ENCODE results near the gene STPG4. TPM values are rescaled to one million over a fixed set of nuclear protein-coding genes. Genes with fewer than 3 reads are reported as not detected.

Gene STPG4
- total RNA-seq, 1 experiment from 2014 or later: 0.79 TPM

DNA sequence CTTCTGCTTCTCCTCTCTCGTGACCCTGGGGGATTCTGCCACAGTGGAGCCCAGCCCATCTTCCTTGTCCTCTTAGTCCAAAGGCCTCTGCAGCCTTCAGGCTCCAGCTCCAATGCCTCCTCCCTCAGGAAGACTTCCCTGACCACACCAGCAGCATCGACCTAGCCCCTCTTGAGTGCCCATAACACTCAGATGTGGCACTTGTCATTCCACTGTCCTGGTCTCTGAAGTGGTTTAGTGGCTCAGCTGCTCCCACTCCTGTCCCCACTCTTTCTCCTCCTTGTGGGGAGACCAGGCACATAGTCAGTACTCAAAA, 97.5 kb downstream of the STPG4 start:
- H3K4me3 Mint-ChIP-seq (ENCODE audit: unreplicated experiment): no peak overlapping the region
- intact Hi-C loops (cut with micrococcal nuclease; ENCODE audit: unreplicated experiment): no loop called here
- CTCF ChIA-PET: interaction anchor here (0.5 to 0.6 kb wide), 3 partner anchors 270 to 330 kb away, joined by 3 read pairs; no protein-coding TSS in a partner anchor

DNA sequence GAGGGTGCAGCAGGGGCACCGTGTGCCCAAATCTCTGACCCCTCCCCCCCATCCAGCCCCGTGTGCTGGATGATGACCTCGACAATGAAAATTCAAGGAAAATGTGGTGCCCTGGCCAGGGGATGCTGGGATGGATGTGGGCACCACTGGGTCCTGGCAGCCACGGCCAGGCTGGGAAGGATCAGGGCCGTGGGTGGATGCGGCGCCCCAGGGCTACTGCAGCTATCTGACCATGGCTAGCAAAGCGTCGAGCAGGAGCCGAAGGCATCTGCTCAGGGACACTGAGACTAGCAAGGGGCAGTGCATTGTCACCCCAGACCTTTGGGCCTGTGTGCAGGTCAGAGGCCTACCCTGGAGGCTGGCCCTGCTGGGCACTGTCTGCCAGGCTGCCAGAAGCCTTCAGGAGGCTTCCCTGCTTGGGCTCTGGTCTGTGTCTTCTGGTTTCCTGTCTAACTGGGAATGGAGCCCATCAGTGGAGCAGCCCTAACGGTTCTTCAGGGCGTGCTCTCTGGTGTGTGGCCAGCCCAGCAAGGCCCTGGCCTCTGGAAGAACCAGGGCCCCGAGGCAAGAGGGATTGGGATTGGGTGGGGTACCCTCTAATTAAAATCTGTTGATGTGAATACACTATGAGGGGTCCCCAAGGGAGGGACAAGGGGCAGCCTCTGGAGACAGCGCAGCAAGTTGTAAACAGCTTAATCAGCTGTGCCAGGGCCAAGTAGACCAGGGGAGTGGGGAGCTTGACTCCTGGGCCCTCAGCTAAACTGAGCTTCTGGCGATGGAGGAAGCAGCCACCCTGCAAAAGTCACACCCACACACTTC, 98.0 kb downstream of the STPG4 start:
- no peaks in the 10 kb centered on the region for H3K4me1 ChIP-seq
- no TSS peak for BruUV-seq (replicated peaks)
- Mint-ChIP-seq H3K4me1 (ENCODE audit: low read depth, unreplicated experiment) (peaks cover 19% of the 10 kb centered on the region), H3K27ac (ENCODE audit: unreplicated experiment) (peak overlapping the region; percentile 71), H3K4me3 (ENCODE audit: unreplicated experiment) (no peak overlapping the region), H3K27me3 (ENCODE audit: insufficient read depth, unreplicated experiment) (no peaks in the 10 kb centered on the region), H3K36me3 (ENCODE audit: insufficient read depth, unreplicated experiment) (peaks cover 63% of the 10 kb centered on the region), H3K9me3 (ENCODE audit: unreplicated experiment) (no peaks in the 10 kb centered on the region)
- ChIA-PET CTCF (interaction anchor here (0.6 kb wide), 1 partner anchor 278 kb away, joined by 3 read pairs; no protein-coding TSS in a partner anchor), POLR2A (interaction anchor here (1.0 kb wide), 1 partner anchor 13 kb away, joined by 3 read pairs; no protein-coding TSS in a partner anchor)
- no peak for DNase-seq
- TF ChIP-seq, protein P1, sequence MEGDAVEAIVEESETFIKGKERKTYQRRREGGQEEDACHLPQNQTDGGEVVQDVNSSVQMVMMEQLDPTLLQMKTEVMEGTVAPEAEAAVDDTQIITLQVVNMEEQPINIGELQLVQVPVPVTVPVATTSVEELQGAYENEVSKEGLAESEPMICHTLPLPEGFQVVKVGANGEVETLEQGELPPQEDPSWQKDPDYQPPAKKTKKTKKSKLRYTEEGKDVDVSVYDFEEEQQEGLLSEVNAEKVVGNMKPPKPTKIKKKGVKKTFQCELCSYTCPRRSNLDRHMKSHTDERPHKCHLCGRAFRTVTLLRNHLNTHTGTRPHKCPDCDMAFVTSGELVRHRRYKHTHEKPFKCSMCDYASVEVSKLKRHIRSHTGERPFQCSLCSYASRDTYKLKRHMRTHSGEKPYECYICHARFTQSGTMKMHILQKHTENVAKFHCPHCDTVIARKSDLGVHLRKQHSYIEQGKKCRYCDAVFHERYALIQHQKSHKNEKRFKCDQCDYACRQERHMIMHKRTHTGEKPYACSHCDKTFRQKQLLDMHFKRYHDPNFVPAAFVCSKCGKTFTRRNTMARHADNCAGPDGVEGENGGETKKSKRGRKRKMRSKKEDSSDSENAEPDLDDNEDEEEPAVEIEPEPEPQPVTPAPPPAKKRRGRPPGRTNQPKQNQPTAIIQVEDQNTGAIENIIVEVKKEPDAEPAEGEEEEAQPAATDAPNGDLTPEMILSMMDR (IDR thresholded peaks at IDR 0.05; ENCODE audit: insufficient read depth in 1 of 2, low read depth in 1 of 2, low read length in 1 of 2, severe bottlenecking in 1 of 2, unreplicated experiment in 1 of 2): no peak
- H3K36me3 ChIP-seq (ENCODE audit: control insufficient read depth, insufficient read depth, low read length): no peaks in the 10 kb centered on the region
- intact Hi-C loops (cut with micrococcal nuclease; ENCODE audit: unreplicated experiment): no loop called here
- H3K27me3 ChIP-seq (replicated peaks; ENCODE audit: control insufficient read depth, insufficient read depth, low read length): no peaks in the 10 kb centered on the region
- H3K4me3 ChIP-seq (ENCODE audit: low read depth, low read length): no peak overlapping the region
- H3K9me3 ChIP-seq: no peaks in the 10 kb centered on the region

More for the DNA sequence above, 97.5 kb downstream of the STPG4 start:
- POLR2A ChIA-PET: interaction anchor here (0.5 to 1.0 kb wide), 2 partner anchors 12 to 39 kb away, joined by 3 to 4 read pairs; no protein-coding TSS in a partner anchor
- no peaks in the 10 kb centered on the region for H3K36me3 ChIP-seq (ENCODE audit: control insufficient read depth, insufficient read depth, low read length)
- Mint-ChIP-seq H3K36me3 (ENCODE audit: insufficient read depth, unreplicated experiment) (peaks cover 65% of the 10 kb centered on the region), H3K9me3 (ENCODE audit: unreplicated experiment) (no peaks in the 10 kb centered on the region), H3K4me1 (ENCODE audit: low read depth, unreplicated experiment) (peaks cover 19% of the 10 kb centered on the region), H3K27me3 (ENCODE audit: insufficient read depth, unreplicated experiment) (no peaks in the 10 kb centered on the region), H3K27ac (ENCODE audit: unreplicated experiment) (peak overlapping the region; percentile 71)
- H3K4me3 ChIP-seq (ENCODE audit: low read depth, low read length): no peak overlapping the region
- H3K27me3 ChIP-seq (replicated peaks; ENCODE audit: control insufficient read depth, insufficient read depth, low read length): no peaks in the 10 kb centered on the region
- DNase-seq: no peak
- no peaks in the 10 kb centered on the region for H3K9me3 ChIP-seq
- no TSS peak for BruUV-seq (replicated peaks)
- TF ChIP-seq, protein P1 (IDR thresholded peaks at IDR 0.05; ENCODE audit: insufficient read depth in 1 of 2, low read depth in 1 of 2, low read length in 1 of 2, severe bottlenecking in 1 of 2, unreplicated experiment in 1 of 2): no peak
- no peaks in the 10 kb centered on the region for H3K4me1 ChIP-seq

DNA sequence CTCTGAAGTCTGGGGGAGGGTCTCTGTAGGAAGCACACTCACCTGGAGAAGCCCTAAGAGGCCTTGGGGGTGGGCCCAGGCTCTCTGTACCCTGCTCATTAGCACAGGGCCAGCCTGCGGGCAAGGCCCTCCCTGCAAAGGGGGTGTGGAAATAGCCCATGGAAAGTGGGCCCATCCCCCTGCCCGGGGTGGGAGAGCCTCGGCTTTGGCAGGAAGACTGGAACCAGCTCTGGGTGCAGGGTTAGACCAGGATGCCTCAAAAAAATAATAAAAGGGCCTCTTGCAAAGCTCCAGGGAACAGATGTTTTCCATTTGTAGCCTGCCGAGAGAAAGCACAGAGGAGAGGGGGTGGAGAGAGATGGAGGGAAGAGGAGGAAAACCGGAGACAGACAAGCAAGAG, 98.7 kb downstream of the STPG4 start:
- BruUV-seq (replicated peaks): no TSS peak
- Mint-ChIP-seq H3K27me3 (ENCODE audit: insufficient read depth, unreplicated experiment) (no peaks in the 10 kb centered on the region), H3K36me3 (ENCODE audit: insufficient read depth, unreplicated experiment) (peaks cover 66% of the 10 kb centered on the region), H3K27ac (ENCODE audit: unreplicated experiment) (peak overlapping the region; percentile 26), H3K4me3 (ENCODE audit: unreplicated experiment) (no peak overlapping the region), H3K9me3 (ENCODE audit: unreplicated experiment) (no peaks in the 10 kb centered on the region), H3K4me1 (ENCODE audit: low read depth, unreplicated experiment) (peaks cover 19% of the 10 kb centered on the region)
- Histone ChIP-seq H3K4me3 (ENCODE audit: low read depth, low read length) (no peak overlapping the region), H3K9me3 (no peaks in the 10 kb centered on the region), H3K36me3 (ENCODE audit: control insufficient read depth, insufficient read depth, low read length) (no peaks in the 10 kb centered on the region), H3K4me1 (no peaks in the 10 kb centered on the region), H3K27me3 (replicated peaks; ENCODE audit: control insufficient read depth, insufficient read depth, low read length) (no peaks in the 10 kb centered on the region)
- intact Hi-C loops (cut with micrococcal nuclease; ENCODE audit: unreplicated experiment): no loop called here
- POLR2A ChIA-PET: no interaction called here
- CTCF ChIA-PET: interaction anchor here (1.3 kb wide), 1 partner anchor 13 kb away, joined by 3 read pairs; no protein-coding TSS in a partner anchor
- TF ChIP-seq, protein P1 (IDR thresholded peaks at IDR 0.05; ENCODE audit: insufficient read depth in 1 of 2, low read depth in 1 of 2, low read length in 1 of 2, severe bottlenecking in 1 of 2, unreplicated experiment in 1 of 2): no peak
- no peak for DNase-seq
